B cell (primary cell): ENCODE measurements around the gene MVD. TPM values are rescaled to one million over a fixed set of nuclear protein-coding genes. Genes with fewer than 3 reads are reported as not detected.

ENCODE experiments used
- ATAC-seq: fragments of 200-7000 bp; cut with Tn5 transposase; one replicate; pipeline ENCODE4 v1.10.0; 2021; ENCODE audit warnings: low read depth, mild to moderate bottlenecking, moderate number of reproducible peaks, moderate library complexity
- CTCF ChIA-PET: fragments of 350-600 bp; sonication (Branson Sonifier 250); formaldehyde crosslinking; loops from one replicate; lab custom pipeline; 2021; ENCODE audit warnings: antibody characterized with exemption, inconsistent platforms; lab: Charles Lee
- POLR2A ChIA-PET: fragments of 350-600 bp; sonication (Branson Sonifier 250); formaldehyde crosslinking; loops from one replicate; lab custom pipeline; 2021; ENCODE audit warnings: antibody characterized with exemption; lab: Charles Lee
- DNase-seq: peaks from one replicate; pipeline ENCODE4 v3.0.0; 2013
- H2AFZ ChIP-seq: 2 replicates; pipeline ENCODE4 v1.6.1; 2012; ENCODE audit warnings: mild to moderate bottlenecking, low read depth, low read length; ENCODE audit not compliant: insufficient read depth, poor library complexity, severe bottlenecking
- H3K27ac ChIP-seq, 2 donors: 1 replicate in 1 of 2; 2 replicates in 1 of 2; pipeline ENCODE4 v1.5.1; 2012 to 2013; ENCODE audit warnings: low read length in 2 of 2, mild to moderate bottlenecking in 2 of 2, moderate library complexity in 1 of 2
- H3K27me3 ChIP-seq, 4 experiments: fragments of 200-600 bp in 1 of 4; sonication (generic) in 1 of 4; replicated peaks in 1 of 4; 1 replicate in 2 of 4; 2 replicates in 2 of 4; pipeline versions ENCODE4 v1.6.1 to v1.7.0; 2013 to 2016; ENCODE audit warnings: low read length in 3 of 4, mild to moderate bottlenecking in 2 of 4, mixed read lengths in 1 of 4, moderate library complexity in 1 of 4; ENCODE audit not compliant: insufficient read depth in 4 of 4, control insufficient read depth in 3 of 4; ENCODE audit errors: control extremely low read depth in 1 of 4
- H3K36me3 ChIP-seq, 2 experiments: replicated peaks in 1 of 2; 1 replicate in 1 of 2; 2 replicates in 1 of 2; pipeline versions ENCODE4 v1.6.1 to v1.7.1; 2013; ENCODE audit warnings: low read length in 1 of 2; ENCODE audit not compliant: insufficient read depth in 2 of 2, control insufficient read depth in 1 of 2; ENCODE audit errors: control extremely low read depth in 1 of 2, extremely low read depth in 1 of 2
- H3K4me1 ChIP-seq, 2 donors: fragments of 200-600 bp in 1 of 2; sonication (generic) in 1 of 2; 1 replicate in 1 of 2; 2 replicates in 1 of 2; pipeline versions ENCODE4 v1.5.1 to v1.6.1; 2013 to 2017; ENCODE audit warnings: low read length in 2 of 2; ENCODE audit not compliant: control insufficient read depth in 2 of 2, insufficient read depth in 2 of 2
- H3K4me2 ChIP-seq: replicated peaks from 2 replicates; pipeline ENCODE3; 2012; ENCODE audit warnings: mild to moderate bottlenecking, low read depth, low read length; ENCODE audit not compliant: poor library complexity, severe bottlenecking
- H3K4me3 ChIP-seq, 5 experiments: fragments of 200-600 bp in 1 of 5; sonication (generic) in 1 of 5; 1 replicate in 3 of 5; 2 replicates in 2 of 5; pipeline versions ENCODE4 v1.5.1 to v1.7.0; 2011 to 2016; ENCODE audit warnings: low read length in 4 of 5, mild to moderate bottlenecking in 4 of 5, low read depth in 2 of 5, control low read depth in 1 of 5, moderate library complexity in 1 of 5; ENCODE audit not compliant: insufficient read depth in 1 of 5; ENCODE audit errors: control extremely low read depth in 1 of 5, extremely low read depth in 1 of 5
- H3K79me2 ChIP-seq: fragments of 200-600 bp; sonication (generic); one replicate; pipeline ENCODE4 v1.6.0; 2016; ENCODE audit warnings: low read length; ENCODE audit not compliant: control insufficient read depth, insufficient read depth
- H3K9ac ChIP-seq: fragments of 200-600 bp; sonication (generic); 2 replicates; pipeline ENCODE4 v1.6.1; 2017; ENCODE audit warnings: mild to moderate bottlenecking, low read length, moderate library complexity
- H3K9me3 ChIP-seq, 3 donors: one replicate each; pipeline versions ENCODE4 v1.6.1 to v1.7.1; 2013; ENCODE audit warnings: low read length in 2 of 3; ENCODE audit not compliant: control insufficient read depth in 2 of 3, insufficient read depth in 1 of 3; ENCODE audit errors: control extremely low read depth in 1 of 3
- H4K20me1 ChIP-seq: 2 replicates; pipeline ENCODE4 v1.6.0; 2012; ENCODE audit warnings: mild to moderate bottlenecking, low read length; ENCODE audit not compliant: insufficient read depth, control insufficient read depth, poor library complexity, severe bottlenecking
- H3K27ac Mint-ChIP-seq: one replicate; pipeline ENCODE4 v1.8.0; 2021; ENCODE audit warnings: mixed read lengths
- H3K27me3 Mint-ChIP-seq: one replicate; pipeline ENCODE4 v1.8.0; 2021; ENCODE audit warnings: mixed read lengths
- H3K4me1 Mint-ChIP-seq: one replicate; pipeline ENCODE4 v1.8.0; 2021; ENCODE audit warnings: mixed read lengths
- H3K4me3 Mint-ChIP-seq: one replicate; pipeline ENCODE4 v1.8.0; 2021; ENCODE audit warnings: mixed read lengths
- H3K9me3 Mint-ChIP-seq: one replicate; pipeline ENCODE4 v1.8.0; 2022; ENCODE audit warnings: mixed read lengths; ENCODE audit not compliant: insufficient read depth
- EZH2 ChIP-seq: IDR thresholded peaks from 2 replicates; pipeline ENCODE4 v1.6.1; 2012; ENCODE audit warnings: borderline replicate concordance, low read depth, mild to moderate bottlenecking, moderate library complexity, low read length; ENCODE audit not compliant: insufficient read depth, poor library complexity, severe bottlenecking
- WGBS: methylation state at CpG from one replicate; pipeline ENCODE4 v1.1.5; 2013; ENCODE audit warnings: missing lambda C conversion rate; ENCODE audit not compliant: insufficient coverage; 5-methylcytosine and 5-hydroxymethylcytosine counted together
- intact Hi-C: fragments of 100-400 bp; cut with micrococcal nuclease; formaldehyde crosslinking; loops from one replicate; pipeline ENCODE4 v1.10.0; 2022
- polyA plus RNA-seq: library from polyadenylated mRNA; depleted of rRNA; stranded (reverse); fragments of >200 nt; gene quantifications from 2 replicates; pipeline ENCODE4 v1.2.3, GENCODE V29; 2012
- total RNA-seq, 2 donors: library from RNA; stranded (reverse); fragments of 120-200 nt in 1 of 2; gene quantifications; 1 replicate in 1 of 2; 2 replicates in 1 of 2; pipeline versions ENCODE4 v1.2.3 to v1.2.4, GENCODE V29; 2013 to 2022
- TF ChIP-seq, protein P1 (sequence below): fragments of 200-600 bp; IDR thresholded peaks from one replicate; pipeline ENCODE4 v1.8.0; 2022; ENCODE audit warnings: antibody characterized with exemption, mild to moderate bottlenecking

Gene MVD
- total and polyA plus RNA-seq, 2 donors (not counting 1 experiment from before 2014, with no cell fraction given): 40.9 to 95.4 TPM

DNA sequence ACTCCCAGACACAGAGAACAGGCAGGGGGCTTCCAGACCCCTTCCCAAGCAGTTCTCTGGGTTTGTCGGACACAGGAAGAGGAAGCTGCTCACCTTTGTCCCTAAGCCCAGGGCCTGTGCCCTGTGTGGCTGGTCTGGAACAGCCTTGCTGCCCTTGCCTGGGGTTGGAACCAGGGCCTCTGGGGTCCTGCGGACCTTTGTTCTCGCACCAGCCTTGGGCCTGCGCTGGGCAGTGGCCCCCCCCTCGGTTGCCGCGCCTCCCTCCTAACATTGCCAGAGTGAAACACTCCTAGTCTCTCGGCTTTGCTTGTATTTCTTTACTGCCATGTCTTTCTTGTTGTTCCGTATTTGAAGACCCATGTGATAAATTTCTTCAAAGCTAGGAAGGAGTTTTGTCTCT lies 33.1 kb downstream of the MVD start:
- ChIA-PET POLR2A (interaction anchor here (0.6 kb wide), 2 partner anchors 49 to 175 kb away, joined by 5 to 7 read pairs; no protein-coding TSS in a partner anchor), CTCF (no interaction called here)
- Histone ChIP-seq H3K36me3 (peaks cover 0 to 61% of the 10 kb centered on the region in 2 experiments), H2AFZ (no peak overlapping the region), H3K4me2 (no peak overlapping the region), H3K4me1 (peaks cover 9 to 20% of the 10 kb centered on the region in 2 donors), H3K79me2 (no peaks in the 10 kb centered on the region), H3K9me3 (no peaks in the 10 kb centered on the region), H3K9ac (no peak overlapping the region), H4K20me1 (peaks cover under 1% of the 10 kb centered on the region), H3K27me3 (no peaks in the 10 kb centered on the region), H3K27ac (no peak overlapping the region), H3K4me3 (no peak overlapping the region)
- TF ChIP-seq, protein P1, sequence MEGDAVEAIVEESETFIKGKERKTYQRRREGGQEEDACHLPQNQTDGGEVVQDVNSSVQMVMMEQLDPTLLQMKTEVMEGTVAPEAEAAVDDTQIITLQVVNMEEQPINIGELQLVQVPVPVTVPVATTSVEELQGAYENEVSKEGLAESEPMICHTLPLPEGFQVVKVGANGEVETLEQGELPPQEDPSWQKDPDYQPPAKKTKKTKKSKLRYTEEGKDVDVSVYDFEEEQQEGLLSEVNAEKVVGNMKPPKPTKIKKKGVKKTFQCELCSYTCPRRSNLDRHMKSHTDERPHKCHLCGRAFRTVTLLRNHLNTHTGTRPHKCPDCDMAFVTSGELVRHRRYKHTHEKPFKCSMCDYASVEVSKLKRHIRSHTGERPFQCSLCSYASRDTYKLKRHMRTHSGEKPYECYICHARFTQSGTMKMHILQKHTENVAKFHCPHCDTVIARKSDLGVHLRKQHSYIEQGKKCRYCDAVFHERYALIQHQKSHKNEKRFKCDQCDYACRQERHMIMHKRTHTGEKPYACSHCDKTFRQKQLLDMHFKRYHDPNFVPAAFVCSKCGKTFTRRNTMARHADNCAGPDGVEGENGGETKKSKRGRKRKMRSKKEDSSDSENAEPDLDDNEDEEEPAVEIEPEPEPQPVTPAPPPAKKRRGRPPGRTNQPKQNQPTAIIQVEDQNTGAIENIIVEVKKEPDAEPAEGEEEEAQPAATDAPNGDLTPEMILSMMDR: no peak
- TF ChIP-seq EZH2: no peak
- peaks cover 17% of the 10 kb centered on the region for H3K4me1 Mint-ChIP-seq
- no peak overlapping the region for H3K27ac Mint-ChIP-seq
- H3K9me3 Mint-ChIP-seq: no peaks in the 10 kb centered on the region
- WGBS: 94% methylated on average over 8 of the region's 9 CpGs
- ATAC-seq (no peak), DNase-seq (no peak)
- no peak overlapping the region for H3K4me3 Mint-ChIP-seq
- H3K27me3 Mint-ChIP-seq: no peaks in the 10 kb centered on the region
- intact Hi-C loops: loop anchor here (5.0 to 10.0 kb wide), 2 partner anchors 155 to 178 kb away; partner anchors contain the start of genes PIEZO1 and ZFPM1

DNA sequence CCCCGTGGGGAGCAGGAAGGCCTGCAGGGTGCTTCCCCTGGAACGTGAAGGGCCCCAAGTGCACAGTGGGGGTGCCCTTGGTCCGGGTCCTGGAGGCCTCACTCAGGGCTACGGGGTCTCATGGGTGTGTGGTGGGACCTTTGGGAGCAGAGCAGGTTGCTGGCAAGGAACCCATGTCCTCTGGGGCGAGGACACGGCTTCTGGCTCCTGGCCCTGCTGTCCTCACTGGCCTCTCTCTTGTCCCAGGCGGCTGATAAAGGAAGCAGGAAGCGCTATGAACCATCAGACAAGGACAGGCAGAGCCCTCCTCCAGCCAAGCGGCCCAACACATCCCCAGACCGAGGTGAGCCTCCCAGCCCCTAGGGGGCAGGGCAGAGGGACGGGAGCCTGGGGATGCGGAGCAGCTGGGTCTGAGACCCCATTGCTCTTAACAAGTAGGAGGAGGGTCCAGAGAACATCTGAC lies 34.3 kb downstream of the MVD start:
- no peak overlapping the region for H3K4me3 ChIP-seq
- no peaks in the 10 kb centered on the region for H3K9me3 Mint-ChIP-seq
- H3K4me1 ChIP-seq: peaks cover 5 to 7% of the 10 kb centered on the region in 2 donors
- H4K20me1 ChIP-seq: peaks cover 8% of the 10 kb centered on the region
- no peak overlapping the region for H3K27ac ChIP-seq
- peak; percentile 34 for DNase-seq
- no peak for ATAC-seq
- TF ChIP-seq EZH2: no peak
- TF ChIP-seq, protein P1: no peak
- no peaks in the 10 kb centered on the region for H3K27me3 ChIP-seq
- POLR2A ChIA-PET: no interaction called here
- H3K4me2 ChIP-seq: no peak overlapping the region
- no peaks in the 10 kb centered on the region for H3K79me2 ChIP-seq
- CTCF ChIA-PET: no interaction called here
- H3K9me3 ChIP-seq: no peaks in the 10 kb centered on the region
- H2AFZ ChIP-seq: no peak overlapping the region
- no peak overlapping the region for H3K27ac Mint-ChIP-seq
- H3K4me1 Mint-ChIP-seq: peaks cover 9% of the 10 kb centered on the region
- no peaks in the 10 kb centered on the region for H3K27me3 Mint-ChIP-seq
- no peak overlapping the region for H3K4me3 Mint-ChIP-seq
- intact Hi-C loops: no loop called here
- H3K9ac ChIP-seq: no peak overlapping the region
- H3K36me3 ChIP-seq: peaks cover 0 to 74% of the 10 kb centered on the region in 2 experiments
- WGBS: 90% methylated on average over 12 of the region's 12 CpGs
